HG02623 (cell line): ENCODE data around the gene PLD4.

Experiments
- ATAC-seq: cut with Tn5 transposase; IDR thresholded peaks from one replicate; pipeline ENCODE4 v1.9.1; 2021; ENCODE audit warnings: moderate library complexity; ENCODE audit not compliant: unreplicated experiment

PLD4 gene

DNA sequence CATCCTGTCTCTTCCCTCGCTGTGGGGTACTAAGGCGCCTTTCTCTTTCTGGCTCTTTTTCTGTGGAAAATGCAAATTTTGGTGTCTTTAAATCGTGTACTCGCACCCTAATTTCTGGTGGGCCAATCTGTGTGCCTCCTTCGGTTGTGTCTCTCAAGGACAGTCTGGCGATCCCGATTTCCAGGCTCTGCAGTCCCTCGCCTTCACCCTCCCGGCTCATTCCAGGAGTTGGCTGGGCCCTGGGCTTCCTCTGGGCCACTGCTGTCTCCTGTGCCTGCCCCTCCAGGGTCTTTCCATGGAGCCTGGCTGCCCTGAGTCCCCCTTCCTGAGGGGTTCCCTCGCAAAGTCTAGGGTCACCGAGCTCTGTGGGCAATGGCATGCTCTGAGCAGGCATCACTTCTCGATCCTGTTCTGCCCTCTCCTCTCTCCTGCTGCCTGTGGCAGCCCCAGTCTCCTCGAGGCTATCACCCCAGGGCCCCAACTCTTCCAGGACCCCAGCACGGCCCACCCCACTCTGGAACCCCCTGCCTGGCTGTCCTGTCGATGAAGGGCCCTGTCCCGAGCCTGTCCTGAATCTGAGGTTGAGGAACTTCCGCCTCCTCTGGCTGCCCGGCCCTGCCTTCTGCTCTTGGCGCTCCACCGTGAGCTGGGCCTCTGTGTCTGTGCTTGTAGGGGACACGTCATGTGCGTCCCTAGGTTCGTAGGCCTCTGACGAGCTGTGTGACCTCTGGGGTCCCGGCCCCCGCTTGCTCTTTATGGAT lies 29.4 kb downstream of the PLD4 start:
- ATAC-seq: no peak

DNA sequence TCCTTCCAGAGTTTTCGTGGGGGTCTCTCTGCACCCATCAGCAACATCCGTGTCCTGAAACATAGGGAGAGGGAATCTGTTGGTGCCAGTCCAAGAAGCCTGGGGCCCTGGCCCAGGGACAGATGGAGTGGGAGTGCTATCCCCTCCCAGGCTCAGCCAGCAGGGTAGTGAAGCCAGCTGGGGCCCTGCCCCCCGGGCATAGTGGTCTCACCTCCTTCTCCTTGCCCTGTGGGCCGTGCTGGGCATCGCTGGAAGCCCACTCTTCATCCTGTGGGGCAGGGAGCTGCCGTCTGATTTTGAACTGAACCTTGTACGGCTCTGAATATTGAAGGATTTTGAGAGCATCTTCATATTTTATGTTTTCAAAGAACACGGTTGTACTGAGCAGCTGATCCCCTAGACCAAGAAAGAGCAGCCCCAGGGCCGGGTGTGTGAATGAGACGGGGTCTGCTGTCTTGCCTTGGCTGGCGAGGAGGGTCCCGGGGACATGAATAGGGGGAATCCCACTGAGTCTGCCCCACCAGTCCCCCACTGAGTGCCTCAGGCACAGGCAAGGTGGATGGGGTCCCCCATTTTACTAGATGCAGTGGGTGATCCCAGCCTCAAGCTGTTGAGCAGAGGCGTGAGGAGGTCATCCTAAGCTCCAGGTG lies 30.2 kb downstream of the PLD4 start:
- no peak for ATAC-seq

DNA sequence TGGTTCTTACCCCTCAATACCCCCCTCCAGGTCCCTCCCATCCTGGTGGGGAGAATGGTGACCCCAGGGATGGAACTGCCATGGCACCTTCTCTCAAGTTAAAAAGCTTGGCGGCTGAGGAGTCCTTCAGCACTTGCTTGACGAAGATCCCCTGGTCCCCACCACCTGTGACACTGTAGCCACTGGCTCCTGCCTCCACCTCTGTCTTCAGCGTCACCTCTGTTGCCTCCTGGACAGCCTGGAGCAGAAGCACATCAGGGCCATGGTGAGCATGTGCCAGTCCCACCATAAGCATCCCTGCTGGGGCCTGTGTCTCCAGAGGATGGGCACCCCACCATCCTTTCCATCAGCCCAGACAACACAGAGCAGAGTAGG lies 30.7 kb downstream of the PLD4 start:
- no peak for ATAC-seq

DNA sequence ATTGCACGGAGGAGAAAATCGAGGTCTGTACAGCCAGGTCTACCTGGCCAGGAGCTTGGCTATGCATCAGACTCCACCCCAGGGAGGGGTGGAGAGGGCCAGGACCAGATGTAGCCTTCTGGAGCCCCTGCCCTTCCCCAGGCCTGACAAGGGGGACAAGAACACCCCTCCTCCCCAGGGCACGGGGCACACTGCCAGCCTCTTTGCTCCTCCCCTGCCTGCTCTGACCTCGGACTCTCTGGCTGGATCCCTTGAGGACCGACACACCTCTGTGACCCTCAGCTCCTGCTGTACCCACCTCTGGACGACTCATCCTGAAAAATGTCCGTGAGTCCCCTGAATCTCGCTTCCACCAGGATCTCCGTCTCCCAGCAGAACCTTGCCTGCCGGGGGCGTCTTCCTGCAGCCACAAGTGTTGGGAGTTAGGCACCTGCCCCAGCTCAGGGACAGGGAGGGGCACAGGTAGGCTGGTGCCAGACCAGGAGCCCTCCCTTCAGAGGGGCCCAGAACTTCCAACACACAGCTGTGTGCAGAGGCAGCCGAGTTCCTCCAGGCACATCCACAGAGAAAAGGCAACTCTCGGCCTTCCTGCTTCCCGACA lies 31.7 kb downstream of the PLD4 start:
- ATAC-seq: no peak

DNA sequence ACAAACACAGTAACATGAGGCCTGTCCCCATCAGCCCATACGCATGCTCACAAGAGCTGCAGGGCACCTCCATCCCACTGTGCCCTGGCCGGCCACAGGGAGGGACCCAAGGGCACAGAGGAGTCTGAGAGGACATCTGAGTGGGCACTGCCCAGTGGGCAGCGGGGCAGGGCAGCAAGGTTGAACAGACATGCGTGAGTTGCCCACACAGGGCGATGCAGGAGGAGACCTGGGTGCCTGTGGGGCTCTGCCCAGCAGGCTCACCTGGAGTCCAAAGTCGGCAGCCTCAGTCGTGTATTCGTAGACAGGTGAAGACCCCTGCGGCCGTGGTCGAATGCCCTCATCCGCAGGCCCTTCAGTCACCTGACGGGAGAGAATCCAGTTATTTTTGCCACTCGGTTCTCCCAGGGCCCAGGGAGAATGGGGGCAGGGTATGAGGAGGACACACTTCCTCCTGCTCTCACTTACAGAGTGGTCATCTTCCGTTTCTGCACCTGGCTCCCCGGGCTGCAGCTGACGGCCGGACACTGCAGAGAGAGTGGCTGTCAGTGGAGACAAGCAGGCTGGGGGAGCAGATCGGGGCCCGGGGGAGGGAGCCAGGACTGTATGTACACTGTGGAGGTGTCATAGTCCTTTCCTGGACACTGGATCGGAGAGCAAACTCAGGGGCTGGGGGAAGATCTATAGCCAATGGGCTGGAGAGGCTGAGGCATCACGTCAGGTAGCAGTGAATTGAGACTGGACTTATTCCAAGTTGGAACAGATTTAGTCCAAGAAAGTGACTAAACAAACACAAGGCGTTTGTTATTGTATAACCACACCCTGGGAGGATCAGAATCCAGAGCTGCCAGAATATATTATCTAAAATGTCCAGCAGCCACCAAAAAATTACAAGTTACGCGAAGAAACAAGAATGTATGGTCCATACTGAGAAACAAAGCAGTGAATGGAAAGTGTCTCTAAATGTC lies 32.8 kb downstream of the PLD4 start:
- ATAC-seq: no peak

DNA sequence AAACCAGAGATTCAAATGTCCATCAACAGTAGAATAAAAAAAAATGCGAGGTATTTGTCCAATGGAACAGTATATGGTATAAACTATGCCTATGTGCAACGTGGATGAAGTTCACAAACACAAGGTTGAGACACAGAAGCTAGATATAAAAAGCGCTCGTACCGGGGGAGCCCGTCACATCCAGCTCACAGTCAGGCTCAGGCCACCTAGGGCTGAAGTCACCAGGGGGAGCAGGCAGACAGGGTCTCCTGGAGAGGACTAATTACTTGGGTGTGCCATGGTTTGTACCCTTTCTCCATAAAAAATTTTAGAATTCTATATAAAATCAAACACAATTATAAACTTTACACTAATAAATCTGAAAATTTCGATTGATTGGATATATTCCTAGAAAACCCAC lies 39.9 kb downstream of the PLD4 start:
- ATAC-seq: no peak

DNA sequence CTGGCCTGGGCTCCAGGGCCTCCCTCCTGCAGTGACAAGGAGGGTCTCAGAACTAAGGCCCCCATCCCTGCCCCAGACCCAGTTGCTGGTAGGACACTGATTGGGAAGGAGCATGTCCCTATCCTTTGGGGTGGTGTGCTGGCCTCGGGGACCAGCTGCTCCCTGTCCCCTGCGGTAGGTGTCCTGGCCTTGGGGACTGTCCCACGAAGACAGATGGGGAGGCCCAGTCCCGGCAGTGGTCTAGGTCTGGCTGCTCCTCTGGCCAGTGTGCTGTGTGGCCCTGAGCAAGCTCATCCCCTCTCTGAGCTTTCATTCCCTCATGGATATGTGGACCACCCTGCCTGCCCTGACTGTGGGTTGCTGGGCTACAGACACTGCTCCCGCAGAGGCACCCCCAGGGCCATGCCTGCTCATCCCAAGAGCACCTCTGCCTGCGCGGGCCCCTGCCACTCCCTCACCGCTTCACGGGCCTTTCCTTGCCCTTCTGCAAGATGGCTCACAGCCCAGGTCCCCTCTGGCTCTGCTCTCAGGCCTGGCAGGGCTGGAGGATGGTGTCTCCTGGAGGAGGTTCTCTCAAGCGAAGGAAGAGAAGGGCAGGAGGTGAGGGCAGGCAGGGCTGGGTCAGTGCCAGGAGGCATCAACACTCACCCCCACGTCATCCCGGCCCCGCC lies 41.0 kb downstream of the PLD4 start:
- ATAC-seq: no peak

DNA sequence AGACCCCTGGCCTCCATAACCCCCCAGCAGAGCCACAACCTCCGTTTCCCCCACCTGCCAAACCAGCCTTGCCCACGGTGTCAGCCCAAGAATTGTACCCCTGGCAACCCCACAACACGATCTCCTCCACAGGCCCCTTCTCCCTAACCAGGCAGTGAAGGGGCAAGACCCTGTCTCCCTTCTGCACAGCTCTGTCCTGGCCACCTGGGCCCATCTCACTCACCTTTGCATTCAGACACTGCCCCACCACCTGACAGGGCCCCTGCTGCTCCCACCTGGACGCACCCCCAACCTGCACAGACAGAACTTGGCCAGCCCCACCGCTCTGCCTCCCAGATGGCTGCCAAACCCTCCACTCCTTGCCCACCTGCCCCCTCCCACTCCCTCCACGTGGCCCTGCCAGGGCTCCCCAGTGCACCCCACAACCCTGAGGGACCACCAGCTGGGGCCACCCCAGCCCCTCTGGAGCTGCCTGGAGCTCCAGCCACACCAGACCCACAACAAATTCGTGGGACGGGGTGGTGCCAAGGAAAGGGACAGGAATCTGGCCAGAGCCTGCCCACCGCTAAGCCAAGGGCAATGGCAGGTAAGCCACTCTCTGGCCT lies 41.7 kb downstream of the PLD4 start:
- no peak for ATAC-seq

DNA sequence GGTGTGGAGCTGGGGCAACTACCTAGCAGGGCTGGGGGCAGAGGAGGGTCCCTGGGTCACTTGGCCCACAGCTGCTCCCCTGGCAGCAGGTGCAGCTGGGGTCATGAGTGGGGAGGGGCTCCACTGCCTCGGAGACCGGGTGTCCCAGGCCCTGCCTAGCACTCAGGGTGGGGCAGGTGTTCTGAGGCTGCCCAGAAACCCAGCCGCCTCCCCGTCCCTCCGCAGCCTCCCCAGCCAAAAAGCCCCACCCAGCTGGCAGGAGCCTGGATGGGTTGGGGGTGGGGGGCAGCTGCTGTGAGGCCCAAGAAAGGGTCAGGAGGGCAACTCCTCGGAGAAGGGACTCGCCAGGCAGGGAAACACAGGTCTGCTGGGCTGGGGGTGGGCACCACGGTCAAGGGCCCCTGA lies 42.3 kb downstream of the PLD4 start:
- ATAC-seq: no peak

DNA sequence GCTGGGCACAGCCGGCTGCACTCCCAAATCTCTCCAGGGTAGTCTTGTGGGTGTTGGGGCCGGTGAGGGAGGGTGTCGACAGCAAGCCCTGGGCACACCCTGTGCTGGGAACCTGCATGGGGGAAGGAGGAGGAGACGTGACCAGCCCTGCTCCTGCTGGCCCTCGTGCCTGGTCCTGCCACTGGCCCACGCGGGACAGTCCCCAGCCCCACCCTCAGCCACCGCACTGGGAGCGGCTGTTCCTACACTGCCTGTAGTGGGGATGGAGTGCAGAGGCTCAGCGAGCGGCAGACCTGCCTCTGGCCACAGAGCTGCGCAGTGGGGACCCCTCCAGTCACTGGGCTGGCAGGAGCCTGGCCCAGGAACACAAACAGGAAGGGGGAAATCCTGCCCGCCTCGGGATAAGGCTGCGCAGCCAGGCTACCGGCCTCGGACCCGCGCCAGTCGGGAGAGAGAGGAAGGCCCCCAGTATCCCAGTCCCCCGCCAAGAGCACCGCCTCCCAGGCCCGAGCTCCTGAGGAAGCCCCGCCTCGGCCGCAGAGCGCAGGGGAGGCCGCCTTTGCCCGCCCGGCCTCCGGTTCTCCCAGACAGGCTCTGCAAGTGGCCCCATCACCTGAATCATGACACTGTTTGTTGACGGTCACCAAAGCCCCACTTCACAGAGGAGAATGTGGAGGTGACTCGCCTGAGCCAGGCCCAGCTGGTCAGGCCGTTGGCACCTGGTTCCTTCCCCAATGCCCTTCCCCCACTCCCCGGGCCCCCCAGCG lies 42.9 kb downstream of the PLD4 start:
- ATAC-seq: no peak

DNA sequence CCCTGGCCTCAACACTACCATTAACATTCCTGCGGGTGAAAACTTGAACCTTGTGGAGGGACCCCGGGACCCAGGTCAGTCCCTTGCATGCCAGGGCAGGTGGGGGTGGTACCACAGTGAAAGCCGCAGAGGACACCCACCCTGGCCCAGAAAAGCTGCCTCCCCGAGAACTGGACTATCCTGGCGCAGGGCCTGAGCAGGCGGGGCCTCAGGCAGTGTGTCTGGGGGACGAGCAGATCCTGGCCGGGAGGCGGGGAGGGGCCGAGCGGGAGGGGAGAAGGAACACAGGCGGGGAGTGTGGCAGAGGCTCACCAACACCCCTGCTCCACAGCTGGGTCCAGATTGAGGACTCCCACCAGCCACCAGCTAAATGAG lies 43.5 kb downstream of the PLD4 start:
- no peak for ATAC-seq

DNA sequence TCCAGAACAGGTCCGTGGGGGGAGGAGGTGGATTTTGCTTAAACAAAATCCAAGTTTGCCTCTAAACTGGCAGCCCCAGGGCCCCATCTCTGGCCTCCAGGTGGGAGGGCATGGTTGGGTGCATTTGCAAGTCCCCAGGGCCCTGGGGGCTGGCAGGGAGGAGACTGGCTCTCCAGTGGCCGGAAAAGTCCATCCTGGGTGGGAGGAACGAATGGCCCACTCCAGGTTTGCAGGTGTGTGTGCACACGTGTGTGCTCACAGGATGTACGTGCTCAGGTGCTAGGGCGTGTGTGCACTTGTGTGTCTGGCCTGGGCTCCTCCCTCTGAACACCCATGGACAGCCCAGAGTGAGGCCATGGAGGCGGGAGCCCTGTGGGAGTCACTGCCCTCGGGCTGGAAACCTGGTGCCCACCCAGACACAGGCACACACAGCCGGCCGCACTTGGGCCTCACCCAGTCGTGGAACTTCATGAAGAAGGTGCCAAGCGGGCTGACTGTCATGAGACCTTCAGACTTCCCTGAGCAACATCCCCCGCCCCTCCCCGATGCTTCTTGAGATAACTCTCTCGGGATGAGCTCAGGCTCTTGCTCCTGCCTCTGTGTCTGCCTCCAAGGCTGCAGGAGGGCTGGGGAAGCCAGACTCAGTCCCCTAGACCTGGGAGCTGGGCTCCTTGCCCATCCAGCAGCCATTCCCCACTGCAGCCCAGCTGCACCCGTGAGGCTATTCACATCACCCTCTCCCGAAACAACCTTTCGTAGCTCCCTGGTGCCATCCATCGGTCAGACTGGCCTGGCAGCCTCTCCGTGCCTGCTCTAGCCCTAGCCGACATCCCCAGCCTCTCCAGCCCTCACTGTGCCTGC lies 44.1 kb downstream of the PLD4 start:
- no peak for ATAC-seq

DNA sequence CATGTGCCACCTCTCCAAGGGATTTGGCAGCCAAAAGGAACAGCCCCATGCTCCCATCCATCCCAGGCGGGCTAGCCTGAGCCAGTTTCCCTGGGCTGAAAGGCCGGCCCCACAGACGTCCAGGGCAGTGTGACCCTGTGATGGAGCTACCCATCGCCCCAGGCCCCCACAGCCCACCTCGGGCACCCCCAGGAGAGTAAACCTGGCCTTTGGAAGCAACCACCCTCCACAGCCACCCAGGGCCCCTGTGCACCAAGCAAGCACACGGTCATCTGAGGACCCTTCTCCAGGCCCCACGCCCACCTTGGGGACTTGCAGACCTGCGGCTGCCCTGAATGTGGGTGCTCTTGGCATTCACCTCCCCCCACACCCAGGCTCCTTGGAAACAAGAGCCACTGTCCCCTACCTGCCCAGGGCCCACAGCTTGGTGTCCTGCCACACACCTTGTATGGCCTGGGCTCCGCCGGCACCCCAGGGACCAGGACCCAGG lies 45.1 kb downstream of the PLD4 start:
- ATAC-seq: no peak

DNA sequence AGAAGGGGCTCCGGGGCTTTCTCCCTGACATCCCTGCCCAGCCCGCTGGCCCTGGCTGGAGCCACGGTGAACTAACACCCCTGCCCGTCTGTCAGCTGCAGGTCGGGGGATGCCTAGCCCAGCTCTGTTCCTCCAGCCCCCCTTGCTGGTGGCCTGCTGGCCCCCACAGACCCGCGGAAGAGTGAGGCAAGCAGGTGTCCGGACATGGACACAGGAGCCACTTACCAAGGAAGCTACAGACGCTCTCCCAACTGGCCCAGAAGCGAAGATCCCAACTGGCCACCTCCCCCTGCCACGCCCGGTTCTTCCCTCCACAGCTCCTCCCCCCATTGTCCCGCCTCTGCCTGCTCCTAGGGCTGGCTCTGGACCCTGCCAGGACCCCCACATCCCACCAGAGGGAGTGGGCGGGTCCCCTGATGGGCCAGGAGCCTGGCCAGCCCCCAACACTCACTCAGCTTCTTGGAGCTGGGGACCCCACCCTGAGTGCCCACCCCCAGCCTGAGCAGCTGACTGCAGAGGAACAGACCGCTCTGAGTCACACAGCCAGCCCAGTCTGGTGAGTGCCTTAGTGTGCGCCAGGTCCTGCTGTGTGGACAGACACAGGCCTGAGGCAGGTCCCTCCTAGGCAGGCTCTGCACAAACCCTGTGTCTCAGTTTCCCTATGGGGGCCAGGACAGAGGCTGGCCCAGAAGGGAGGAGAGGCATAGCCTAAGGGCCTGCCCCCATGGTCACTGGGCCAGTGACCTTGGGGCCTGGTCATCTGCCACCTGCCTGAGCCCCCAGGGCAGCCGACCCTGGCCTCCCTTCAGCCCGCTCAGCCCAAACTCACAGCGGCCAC lies 45.8 kb downstream of the PLD4 start:
- ATAC-seq: no peak

DNA sequence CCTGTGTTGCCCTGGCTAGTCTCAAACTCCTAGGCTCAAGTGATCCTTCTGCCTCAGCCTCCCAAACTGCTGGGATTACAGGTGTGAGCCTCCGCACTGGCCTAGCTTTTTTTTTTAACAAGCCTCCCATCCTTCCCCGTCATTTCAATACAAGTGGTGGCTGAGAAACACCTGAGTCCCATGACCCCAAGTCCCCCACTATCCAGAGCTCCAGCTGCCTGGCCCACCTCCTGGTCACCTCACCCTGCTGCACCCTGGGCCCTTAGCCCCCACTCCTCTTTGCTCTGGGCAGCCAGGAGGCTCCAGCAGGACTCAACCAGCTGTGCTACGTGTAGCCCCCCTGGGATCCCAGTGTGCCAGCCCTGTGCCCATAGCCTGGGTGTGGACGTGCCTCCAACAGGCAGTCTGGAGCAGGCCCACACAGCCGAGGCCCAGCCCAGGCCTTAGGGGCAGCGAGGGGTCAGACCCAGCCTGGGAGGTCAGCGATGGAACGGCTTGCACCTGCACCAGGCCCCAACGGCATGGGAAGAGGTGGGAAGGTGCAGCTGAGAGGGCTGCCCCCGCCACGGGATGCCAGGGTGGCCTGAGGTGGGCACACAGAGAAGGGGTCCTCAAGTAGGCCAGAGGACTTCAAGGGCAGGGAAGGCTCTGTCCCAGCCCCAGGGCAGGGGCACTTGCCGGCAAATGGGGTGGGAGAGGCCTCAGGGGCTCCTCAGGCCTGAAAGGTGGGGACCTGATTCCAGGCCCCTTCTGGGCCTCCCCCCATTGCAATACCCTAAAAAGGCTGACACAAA lies 47.0 kb downstream of the PLD4 start:
- no peak for ATAC-seq

DNA sequence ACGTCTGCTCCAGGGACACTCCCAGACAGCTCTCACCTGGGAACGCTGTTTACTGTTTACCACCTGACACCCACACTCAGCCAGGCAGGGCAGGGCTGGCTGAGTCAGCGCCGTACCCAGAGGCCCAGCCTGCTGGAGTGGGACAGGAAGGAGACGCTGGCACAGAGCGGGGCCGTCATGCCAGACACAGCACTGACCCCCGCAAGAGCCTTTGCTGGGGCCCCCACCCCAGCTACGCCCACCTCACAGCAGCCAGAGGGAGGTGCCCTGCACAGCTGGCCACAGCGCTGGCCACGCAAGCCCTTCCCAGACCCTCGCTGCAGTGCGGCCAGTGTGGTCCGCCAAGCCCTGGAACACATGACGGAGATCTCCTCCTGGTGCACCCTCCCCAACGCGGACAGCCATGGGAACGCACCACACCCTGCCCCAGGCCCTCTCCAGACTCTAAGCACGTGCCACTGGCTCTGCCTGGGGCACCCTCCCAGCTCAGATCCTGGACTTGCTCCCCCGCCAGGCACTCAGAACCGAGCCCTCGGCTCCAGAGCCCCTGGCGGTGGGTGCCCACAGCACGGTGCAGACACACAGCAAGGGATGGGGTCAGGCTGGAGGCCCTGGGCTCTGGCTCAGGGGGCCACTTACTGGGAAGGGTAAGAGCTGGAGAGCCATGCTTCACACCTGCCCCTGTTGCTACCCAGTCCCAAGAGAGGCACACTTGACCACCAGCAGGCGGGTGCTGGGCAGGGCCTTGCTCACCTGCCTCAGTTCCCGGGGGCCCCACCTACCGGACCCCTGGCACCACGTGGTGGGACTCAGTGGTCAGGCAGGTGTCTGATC lies 47.8 kb downstream of the PLD4 start:
- no peak for ATAC-seq
